GM12891 (cell line): ENCODE data around the gene ARID1B.

Experiments used
- DNase-seq: peaks from one replicate; pipeline ENCODE4 v3.0.0; 2011; ENCODE audit warnings: low spot score; ENCODE audit not compliant: insufficient read length
- FAIRE-seq: peaks from 2 replicates; lab custom pipeline; 2011; peaks lifted over from hg19 to GRCh38; lab: Jason Lieb, UNC
- PAX5 ChIP-seq: IDR thresholded peaks from 2 replicates; pipeline ENCODE4 v1.6.1; 2011; ENCODE audit warnings: low read length, moderate library complexity, mild to moderate bottlenecking; ENCODE audit not compliant: insufficient read depth, severe bottlenecking
- POLR2A ChIP-seq: IDR thresholded peaks from 2 replicates; pipeline ENCODE4 v1.6.1; 2011; ENCODE audit warnings: low read depth, low read length, control low read depth
- POLR2AphosphoS5 ChIP-seq: IDR thresholded peaks from 2 replicates; pipeline ENCODE4 v1.6.1; 2011; ENCODE audit warnings: low read depth, low read length, control low read depth
- POU2F2 ChIP-seq: IDR thresholded peaks from 2 replicates; pipeline ENCODE4 v1.6.1; 2011; ENCODE audit warnings: low read depth, mild to moderate bottlenecking, control low read depth, low read length, moderate library complexity
- SPI1 ChIP-seq: IDR thresholded peaks from 2 replicates; pipeline ENCODE4 v1.6.1; 2011; ENCODE audit warnings: low read depth, low read length, control low read depth
- TAF1 ChIP-seq: IDR thresholded peaks from 2 replicates; pipeline ENCODE4 v1.6.1; 2011; ENCODE audit warnings: low read depth, low read length, control low read depth

Gene ARID1B

GRCh38 chr6:157182503-157183264 lies 405.5 kb downstream of the ARID1B start:
- FAIRE-seq (no peak), DNase-seq (no peak)
- no peak for TF ChIP-seq SPI1
- TF ChIP-seq PAX5 = no peak
- TF ChIP-seq POLR2AphosphoS5 = no peak
- no peak for TF ChIP-seq POU2F2
- no peak for TF ChIP-seq POLR2A
- no peak for TF ChIP-seq TAF1

- DNase-seq (peak; percentile 41), FAIRE-seq (no peak)
- TF ChIP-seq POLR2A = no peak
- TF ChIP-seq PAX5 = no peak
- TF ChIP-seq POLR2AphosphoS5 = no peak
- no peak for TF ChIP-seq POU2F2
- TF ChIP-seq TAF1 = no peak
- TF ChIP-seq SPI1 = no peak
Measured at GRCh38 chr6:157184202-157185015, 407.2 kb downstream of the ARID1B start.

- TF ChIP-seq SPI1 (no peak), POLR2A (no peak)
- DNase-seq = no peak
- FAIRE-seq = no peak
Measured at GRCh38 chr6:157185171-157185570, 408.0 kb downstream of the ARID1B start.

GRCh38 chr6:157185986-157186385 lies 408.8 kb downstream of the ARID1B start:
- no peak for DNase-seq
- no peak for TF ChIP-seq TAF1
- no peak for TF ChIP-seq POLR2A
- TF ChIP-seq POU2F2 = no peak
- TF ChIP-seq POLR2AphosphoS5 = no peak
- TF ChIP-seq SPI1 = no peak
- TF ChIP-seq PAX5 = no peak
- FAIRE-seq = no peak

GRCh38 chr6:157186785-157187181 lies 409.6 kb downstream of the ARID1B start:
- FAIRE-seq (no peak), DNase-seq (no peak)
- TF ChIP-seq POLR2AphosphoS5 (no peak), POLR2A (no peak), POU2F2 (no peak), SPI1 (no peak), TAF1 (no peak), PAX5 (no peak)

GRCh38 chr6:157187182-157188083 lies 410.3 kb downstream of the ARID1B start:
- no peak for TF ChIP-seq TAF1
- no peak for TF ChIP-seq POLR2A
- no peak for TF ChIP-seq SPI1
- TF ChIP-seq POLR2AphosphoS5 = no peak
- TF ChIP-seq POU2F2 = no peak
- TF ChIP-seq PAX5 = no peak
- no peak for DNase-seq
- no peak for FAIRE-seq

- DNase-seq (no peak), FAIRE-seq (no peak)
- no peak for TF ChIP-seq POLR2AphosphoS5
- TF ChIP-seq POLR2A = no peak
- no peak for TF ChIP-seq TAF1
Measured at GRCh38 chr6:157188213-157188612, 411.0 kb downstream of the ARID1B start.

- no peak for DNase-seq
- FAIRE-seq = no peak
- TF ChIP-seq TAF1 (no peak), POLR2A (no peak), POLR2AphosphoS5 (no peak), SPI1 (no peak), POU2F2 (no peak), PAX5 (no peak)
Measured at GRCh38 chr6:157193443-157193996, 416.3 kb downstream of the ARID1B start.

- DNase-seq (no peak), FAIRE-seq (no peak)
- TF ChIP-seq POLR2A = no peak
- TF ChIP-seq PAX5 = no peak
- TF ChIP-seq TAF1 = no peak
- no peak for TF ChIP-seq SPI1
- TF ChIP-seq POU2F2 = no peak
- TF ChIP-seq POLR2AphosphoS5 = no peak
Measured at GRCh38 chr6:157194110-157194509, 416.9 kb downstream of the ARID1B start.
